Measurements from ENCODE around the gene DBNDD2.

DNA sequence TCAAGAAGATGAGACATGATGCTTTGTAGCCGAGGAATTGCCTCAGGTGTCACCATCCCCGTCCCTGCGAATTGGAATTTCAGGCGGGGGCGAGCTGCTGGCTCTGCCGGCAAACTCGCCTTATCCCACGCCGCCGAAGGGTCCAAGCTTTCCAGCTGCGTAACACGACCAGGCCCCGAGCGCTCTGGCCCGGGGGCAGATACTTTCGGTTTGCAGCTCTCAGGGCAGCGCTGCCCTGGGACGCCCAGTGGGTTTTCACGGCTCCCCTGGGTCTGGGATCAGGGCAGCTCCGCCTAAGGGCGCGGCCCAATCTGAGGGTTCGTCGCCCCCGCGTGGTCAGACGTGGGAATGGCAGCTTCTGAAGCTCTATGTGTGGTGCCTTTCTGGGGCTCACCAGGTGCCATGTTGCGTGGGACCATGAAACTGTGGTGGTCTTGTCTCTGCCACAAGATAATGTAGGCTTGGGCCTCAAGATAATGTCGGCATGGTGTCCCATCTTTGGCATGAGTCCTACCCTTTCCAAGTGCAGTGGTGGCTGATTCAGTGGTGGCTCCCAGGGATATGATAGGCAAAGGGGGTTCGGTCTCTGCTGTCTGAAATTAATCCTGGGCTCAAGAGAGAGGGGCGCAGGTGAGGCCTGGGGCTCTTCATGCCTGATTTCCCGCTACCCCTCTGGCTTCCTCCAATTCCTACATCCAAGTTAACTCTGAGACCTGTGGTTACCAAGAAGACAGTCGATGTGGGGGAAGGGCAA, 28.8 kb downstream of the DBNDD2 start:
- TF ChIP-seq, protein P1, sequence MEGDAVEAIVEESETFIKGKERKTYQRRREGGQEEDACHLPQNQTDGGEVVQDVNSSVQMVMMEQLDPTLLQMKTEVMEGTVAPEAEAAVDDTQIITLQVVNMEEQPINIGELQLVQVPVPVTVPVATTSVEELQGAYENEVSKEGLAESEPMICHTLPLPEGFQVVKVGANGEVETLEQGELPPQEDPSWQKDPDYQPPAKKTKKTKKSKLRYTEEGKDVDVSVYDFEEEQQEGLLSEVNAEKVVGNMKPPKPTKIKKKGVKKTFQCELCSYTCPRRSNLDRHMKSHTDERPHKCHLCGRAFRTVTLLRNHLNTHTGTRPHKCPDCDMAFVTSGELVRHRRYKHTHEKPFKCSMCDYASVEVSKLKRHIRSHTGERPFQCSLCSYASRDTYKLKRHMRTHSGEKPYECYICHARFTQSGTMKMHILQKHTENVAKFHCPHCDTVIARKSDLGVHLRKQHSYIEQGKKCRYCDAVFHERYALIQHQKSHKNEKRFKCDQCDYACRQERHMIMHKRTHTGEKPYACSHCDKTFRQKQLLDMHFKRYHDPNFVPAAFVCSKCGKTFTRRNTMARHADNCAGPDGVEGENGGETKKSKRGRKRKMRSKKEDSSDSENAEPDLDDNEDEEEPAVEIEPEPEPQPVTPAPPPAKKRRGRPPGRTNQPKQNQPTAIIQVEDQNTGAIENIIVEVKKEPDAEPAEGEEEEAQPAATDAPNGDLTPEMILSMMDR (conservative IDR thresholded peaks at IDR 0.05) = peak; percentile 98
- TF ChIP-seq EZH2 (IDR thresholded peaks at IDR 0.05; ENCODE audit: low read depth) = no peak
